Testis (tissue), 3 donors: Measurements from ENCODE around the gene FIBCD1. TPM values are rescaled to one million over a fixed set of nuclear protein-coding genes. Genes with fewer than 3 reads are reported as not detected.

Experiments used
- DNase-seq: peaks from one replicate; pipeline ENCODE4 v3.0.0-alpha.2; 2019
- H3K27ac ChIP-seq, 2 donors: fragments of 200-600 bp; sonication (generic); one replicate each; pipeline ENCODE4 v1.5.1; 2019
- H3K27me3 ChIP-seq: fragments of 200-600 bp; sonication (generic); one replicate; pipeline ENCODE4 v1.5.1; 2019
- H3K36me3 ChIP-seq: fragments of 200-600 bp; sonication (generic); one replicate; pipeline ENCODE4 v1.5.1; 2017; ENCODE audit warnings: low read depth; ENCODE audit errors: missing control alignments
- H3K4me1 ChIP-seq: fragments of 200-600 bp; sonication (generic); one replicate; pipeline ENCODE4 v1.5.1; 2019
- H3K4me3 ChIP-seq, 2 donors: fragments of 200-600 bp; sonication (generic); one replicate each; pipeline ENCODE4 v1.5.1; 2017 to 2019
- H3K9me3 ChIP-seq: fragments of 200-600 bp; sonication (generic); one replicate; pipeline ENCODE4 v1.5.1; 2017
- CTCF ChIP-seq, 3 experiments: fragments of 450-650 bp in 2 of 3; fragments of 200-600 bp in 1 of 3; sonication (generic) in 1 of 3; IDR thresholded peaks; one replicate each; pipeline ENCODE4 v1.5.1; 2016 to 2019; ENCODE audit warnings: antibody characterized with exemption in 3 of 3, mild to moderate bottlenecking in 2 of 3, moderate library complexity in 1 of 3
- POLR2A ChIP-seq: fragments of 450-650 bp; IDR thresholded peaks from one replicate; pipeline ENCODE4 v1.6.1; 2017; ENCODE audit warnings: antibody characterized with exemption, mild to moderate bottlenecking, moderate library complexity
- WGBS, 2 donors: methylation state at CpG; one replicate each; pipeline ENCODE4 v1.1.5; 2018; 5-methylcytosine and 5-hydroxymethylcytosine counted together
- intact Hi-C: fragments of 100-400 bp; cut with DNase I; formaldehyde crosslinking; loops from one replicate; pipeline ENCODE4 v1.15.1; 2023; ENCODE audit warnings: low total_unique reads
- polyA plus RNA-seq: library from polyadenylated mRNA; stranded (reverse); fragments of 350-450 nt; fragmentation: Illumina TruSeq; extraction: RNeasy Lipid Tissue Mini Kit (QIAGEN cat#74804); gene quantifications from one replicate; pipeline ENCODE4 v1.2.3, GENCODE V29; 2014; ENCODE audit warnings: low read depth, low replicate concordance; ENCODE audit not compliant: insufficient read depth
- total RNA-seq, 2 donors: library from RNA; depleted of rRNA; stranded (reverse); fragments of >200 nt; gene quantifications; one replicate each; pipeline ENCODE4 v1.2.3, GENCODE V29; 2016

The FIBCD1 gene
- total and polyA plus RNA-seq, 3 donors from 2014 or later: 20.8 to 33.5 (median 29.1) TPM

GRCh38 chr9:130934246-130934645 lies 4.8 kb downstream of the FIBCD1 start:
- Histone ChIP-seq H3K27ac (no peak overlapping the region), H3K36me3 (no peaks in the 10 kb centered on the region), H3K4me3 (no peak overlapping the region), H3K9me3 (no peaks in the 10 kb centered on the region), H3K4me1 (peaks cover 56% of the 10 kb centered on the region), H3K27me3 (no peaks in the 10 kb centered on the region)
- intact Hi-C loops: loop anchor here (10.0 kb wide), 1 partner anchor 69 kb away; no protein-coding TSS in a partner anchor
- TF ChIP-seq POLR2A (no peak), CTCF (IDR thresholded peaks at IDR 0.05) (no peak)
- WGBS, 2 donors: 69 to 90% methylated on average over 3 to 6 of the region's 11 CpGs
- DNase-seq: no peak

DNA sequence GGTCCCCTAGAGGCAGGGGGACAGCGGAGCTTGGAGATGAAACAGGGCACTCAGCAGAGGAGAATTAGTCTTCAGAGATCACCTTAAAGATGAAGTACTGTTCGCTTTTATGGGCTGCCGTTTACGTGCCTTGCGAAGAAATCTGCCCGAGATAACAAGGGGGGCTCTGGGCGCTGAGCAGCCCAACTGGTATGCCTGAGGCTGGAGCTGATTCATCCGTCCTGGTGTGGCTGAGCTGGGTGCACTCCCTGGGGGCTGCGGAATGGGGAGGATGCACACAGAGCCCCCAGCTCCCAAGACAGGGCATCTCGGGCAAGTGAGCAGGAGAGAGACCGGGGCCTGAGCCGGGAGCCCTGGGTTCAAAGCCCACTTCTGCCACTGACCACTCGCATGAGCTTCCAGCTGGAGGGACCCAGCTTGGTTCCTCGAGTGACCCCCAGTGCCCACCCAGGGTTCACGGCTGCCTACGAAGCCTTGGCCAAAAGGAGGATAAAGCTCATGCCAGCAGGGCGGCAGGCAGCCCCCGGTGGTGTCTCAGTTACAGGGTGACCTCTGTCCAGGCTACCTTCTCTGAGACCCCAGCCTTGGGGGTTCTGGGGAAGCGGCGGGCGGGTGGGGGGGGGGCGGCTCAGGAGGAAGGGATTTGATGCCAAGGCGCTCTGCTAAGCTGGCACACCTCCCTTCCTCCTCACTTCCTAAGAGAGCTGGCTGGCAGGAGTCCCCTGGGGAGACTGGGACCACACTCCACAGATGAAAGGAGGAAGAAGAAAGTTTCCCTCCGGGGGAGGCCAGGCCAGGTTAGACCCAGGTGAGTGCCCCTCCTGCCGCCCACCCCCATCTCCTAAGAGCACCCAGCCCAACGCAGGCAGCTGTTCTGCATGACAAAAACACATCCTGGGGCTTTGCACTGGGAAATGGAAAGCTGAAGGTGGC lies 5.7 kb downstream of the FIBCD1 start:
- no peak for TF ChIP-seq CTCF (IDR thresholded peaks at IDR 0.05)
- no peak for DNase-seq
- no peaks in the 10 kb centered on the region for H3K36me3 ChIP-seq
- H3K4me1 ChIP-seq: peaks cover 56% of the 10 kb centered on the region
- no peaks in the 10 kb centered on the region for H3K9me3 ChIP-seq
- WGBS, 2 donors: 44 to 59% methylated on average over 11 to 25 of the region's 26 CpGs
- no peak overlapping the region for H3K4me3 ChIP-seq
- intact Hi-C loops: loop anchor here (10.0 kb wide), 1 partner anchor 69 kb away; no protein-coding TSS in a partner anchor
- no peaks in the 10 kb centered on the region for H3K27me3 ChIP-seq
- peak overlapping the region in 1 of 2 donors; percentile 22 for H3K27ac ChIP-seq

- Histone ChIP-seq H3K4me1 (peaks cover 47% of the 10 kb centered on the region), H3K36me3 (no peaks in the 10 kb centered on the region), H3K4me3 (no peak overlapping the region), H3K27ac (peak overlapping the region in 1 of 2 donors; percentile 22), H3K9me3 (no peaks in the 10 kb centered on the region), H3K27me3 (no peaks in the 10 kb centered on the region)
- DNase-seq: no peak
- TF ChIP-seq POLR2A (no peak), CTCF (IDR thresholded peaks at IDR 0.05) (no peak)
- WGBS, 2 donors: 60 to 68% methylated on average over 21 of the region's 21 CpGs
- intact Hi-C loops: loop anchor here (10.0 kb wide), 1 partner anchor 68 kb away; no protein-coding TSS in a partner anchor
Observed at GRCh38 chr9:130932255-130933079, 6.6 kb downstream of the FIBCD1 start.

DNA sequence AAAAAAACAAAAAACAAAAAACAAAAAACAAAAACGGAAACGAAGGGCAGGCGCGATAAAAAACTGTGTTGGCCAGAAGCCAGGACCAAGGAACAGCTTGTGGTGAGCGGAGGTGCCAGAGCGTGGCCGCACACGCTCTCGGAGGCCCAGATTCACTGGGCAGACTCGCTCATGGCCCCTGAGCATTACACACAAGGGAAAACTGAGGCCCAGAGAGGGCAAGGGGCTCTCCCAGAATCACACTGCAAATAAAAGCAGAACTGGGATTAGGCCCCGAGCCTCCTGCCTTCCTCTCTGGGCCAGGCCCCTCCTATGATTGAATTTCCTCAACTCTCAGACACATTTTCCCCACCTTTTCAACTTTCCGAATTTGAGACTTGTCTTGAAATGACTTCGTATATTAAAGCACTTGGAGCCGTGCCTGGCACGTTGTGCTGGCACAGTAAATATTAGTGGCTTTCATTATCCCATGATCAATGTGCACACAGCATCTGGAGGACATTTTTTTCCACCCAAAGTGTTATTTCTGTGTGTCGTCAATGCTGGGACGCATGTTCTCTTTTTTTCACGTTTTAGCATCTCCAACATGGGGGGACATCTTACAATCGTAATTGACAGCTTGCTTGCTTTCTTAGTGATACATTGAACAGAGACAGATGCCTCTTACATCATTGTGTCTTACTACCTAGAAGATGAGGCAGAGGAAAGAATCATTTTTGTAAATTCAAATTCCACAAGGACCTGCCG lies 7.4 kb downstream of the FIBCD1 start:
- H3K27ac ChIP-seq: no peak overlapping the region
- H3K36me3 ChIP-seq: no peaks in the 10 kb centered on the region
- H3K4me1 ChIP-seq: peaks cover 43% of the 10 kb centered on the region
- no peak for DNase-seq
- no peaks in the 10 kb centered on the region for H3K9me3 ChIP-seq
- no peak for TF ChIP-seq CTCF (IDR thresholded peaks at IDR 0.05)
- no peak for TF ChIP-seq POLR2A
- 56 to 57% methylated on average over 20 of the region's 20 CpGs for WGBS, 2 donors
- no peaks in the 10 kb centered on the region for H3K27me3 ChIP-seq
- H3K4me3 ChIP-seq: no peak overlapping the region
- intact Hi-C loops: loop anchor here (10.0 kb wide), 1 partner anchor 67 kb away; no protein-coding TSS in a partner anchor
